Fibroblast of lung (primary cell): ENCODE results near the gene RCOR1.

Experiments used
- EZH2 ChIP-seq: IDR thresholded peaks from 2 replicates; pipeline ENCODE4 v1.5.1; 2012; ENCODE audit warnings: low read length, control low read depth, mild to moderate bottlenecking; ENCODE audit errors: missing control alignments
- TF ChIP-seq, protein P1 (sequence below), 2 donors: IDR thresholded peaks in 1 of 2; conservative IDR thresholded peaks in 1 of 2; 1 replicate in 1 of 2; 2 replicates in 1 of 2; pipeline ENCODE4 v1.5.1; 2011 to 2012; ENCODE audit warnings: low read length in 2 of 2, control low read depth in 1 of 2, inconsistent platforms in 1 of 2, low read depth in 1 of 2, mild to moderate bottlenecking in 1 of 2

DNA sequence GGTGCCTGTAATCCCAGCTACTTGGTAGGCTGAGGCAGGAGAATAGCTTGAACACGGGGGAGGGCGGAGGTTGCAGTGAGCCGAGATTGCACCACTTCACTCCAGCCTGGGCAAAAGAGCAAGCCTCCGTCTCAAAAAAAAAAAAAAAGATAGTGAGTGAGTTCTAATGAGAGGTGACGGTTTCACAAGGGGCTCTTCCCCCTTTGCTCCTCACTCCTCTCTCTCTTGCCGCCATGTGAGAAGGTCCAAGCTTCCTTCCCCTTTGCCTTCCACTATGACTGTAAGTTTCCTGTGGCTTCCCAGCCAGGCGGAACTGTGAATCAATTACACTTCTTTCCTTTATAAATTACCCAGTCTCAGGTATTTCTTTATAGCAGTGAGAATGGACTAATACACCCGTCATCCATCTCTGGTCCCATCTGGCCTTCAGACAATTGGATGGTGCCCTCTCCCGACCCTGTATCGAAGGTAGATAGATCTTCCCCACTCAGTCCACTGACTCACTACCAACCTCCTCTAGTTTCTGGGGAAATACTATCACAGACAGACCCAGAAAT, 27.0 kb upstream of the RCOR1 start:
- TF ChIP-seq, protein P1, sequence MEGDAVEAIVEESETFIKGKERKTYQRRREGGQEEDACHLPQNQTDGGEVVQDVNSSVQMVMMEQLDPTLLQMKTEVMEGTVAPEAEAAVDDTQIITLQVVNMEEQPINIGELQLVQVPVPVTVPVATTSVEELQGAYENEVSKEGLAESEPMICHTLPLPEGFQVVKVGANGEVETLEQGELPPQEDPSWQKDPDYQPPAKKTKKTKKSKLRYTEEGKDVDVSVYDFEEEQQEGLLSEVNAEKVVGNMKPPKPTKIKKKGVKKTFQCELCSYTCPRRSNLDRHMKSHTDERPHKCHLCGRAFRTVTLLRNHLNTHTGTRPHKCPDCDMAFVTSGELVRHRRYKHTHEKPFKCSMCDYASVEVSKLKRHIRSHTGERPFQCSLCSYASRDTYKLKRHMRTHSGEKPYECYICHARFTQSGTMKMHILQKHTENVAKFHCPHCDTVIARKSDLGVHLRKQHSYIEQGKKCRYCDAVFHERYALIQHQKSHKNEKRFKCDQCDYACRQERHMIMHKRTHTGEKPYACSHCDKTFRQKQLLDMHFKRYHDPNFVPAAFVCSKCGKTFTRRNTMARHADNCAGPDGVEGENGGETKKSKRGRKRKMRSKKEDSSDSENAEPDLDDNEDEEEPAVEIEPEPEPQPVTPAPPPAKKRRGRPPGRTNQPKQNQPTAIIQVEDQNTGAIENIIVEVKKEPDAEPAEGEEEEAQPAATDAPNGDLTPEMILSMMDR (conservative IDR thresholded peaks at IDR 0.05 in 1 of 2, IDR thresholded peaks at IDR 0.05 in 1 of 2; ENCODE audit: low read depth in 1 of 2, low read length in 2 of 2): no peak
- no peak for TF ChIP-seq EZH2
